ENCODE data around the gene STK17B.

- TF ChIP-seq CTCF (IDR thresholded peaks at IDR 0.05), result no peak
- TF ChIP-seq BCL3 (IDR thresholded peaks at IDR 0.05), result no peak
- TF ChIP-seq REST (IDR thresholded peaks at IDR 0.05), result no peak
- TF ChIP-seq POLR2A (IDR thresholded peaks at IDR 0.05; ENCODE audit: low read length), result no peak
Observed at GRCh38 chr2:196177124-196177523, 5.7 kb upstream of the STK17B start.

Data from A549 (cell line).